ENCODE measurements around the gene HGS. TPM values are rescaled to one million over a fixed set of nuclear protein-coding genes. Genes with fewer than 3 reads are reported as not detected.

The HGS gene
- total and polyA plus RNA-seq, 2 of the 8 experiments (the other 6 are each of a cell fraction or from before 2014, with no cell fraction given) = 80.8 to 99.7 TPM

DNA sequence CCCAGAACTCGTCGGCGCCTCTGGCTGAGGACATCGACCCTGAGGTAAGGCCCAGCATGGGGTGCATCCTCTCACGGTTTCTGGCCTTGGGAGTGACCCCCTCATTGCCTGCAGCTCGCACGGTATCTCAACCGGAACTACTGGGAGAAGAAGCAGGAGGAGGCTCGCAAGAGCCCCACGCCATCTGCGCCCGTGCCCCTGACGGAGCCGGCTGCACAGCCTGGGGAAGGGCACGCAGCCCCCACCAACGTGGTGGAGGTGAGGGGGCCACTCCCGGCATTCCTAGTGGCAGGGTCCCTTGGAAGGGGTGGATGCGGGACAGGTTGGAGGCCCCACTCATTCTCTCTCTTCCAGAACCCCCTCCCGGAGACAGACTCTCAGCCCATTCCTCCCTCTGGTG is 11.0 kb downstream of the HGS start:
- Histone ChIP-seq H2BK20ac (ENCODE audit: low read length) (no peak overlapping the region), H3K9me3 (ENCODE audit: insufficient read depth in 2 of 2, low read depth in 1 of 2, low read length in 1 of 2) (no peaks in the 10 kb centered on the region), H4K20me1 (replicated peaks in 1 of 2; ENCODE audit: control insufficient read depth in 1 of 2, insufficient read depth in 2 of 2, low read length in 2 of 2) (peaks cover 3 to 9% of the 10 kb centered on the region in 2 experiments), H2BK15ac (ENCODE audit: low read length) (no peak overlapping the region), H3K4me1 (replicated peaks in 1 of 4; ENCODE audit: control insufficient read depth in 3 of 4, insufficient read depth in 4 of 4, low read length in 3 of 4) (no peaks in the 10 kb centered on the region), H3K23ac (ENCODE audit: insufficient read length) (no peak overlapping the region), H2BK120ac (replicated peaks; ENCODE audit: low read depth, low read length) (no peak overlapping the region), H2BK5ac (ENCODE audit: low read depth, low read length) (no peak overlapping the region), H3K79me1 (ENCODE audit: low read depth, low read length) (peaks cover 2% of the 10 kb centered on the region; the same call in 1 of the 2 replicates), H3K14ac (ENCODE audit: insufficient read length) (no peak overlapping the region), H2AFZ (ENCODE audit: low read length) (no peak overlapping the region), H3K27ac (ENCODE audit: low read depth, low read length) (no peak overlapping the region), H3K4me2 (ENCODE audit: insufficient read depth in 1 of 2, low read depth in 2 of 2, low read length in 2 of 2) (no peak overlapping the region), H3K36me3 (ENCODE audit: control insufficient read depth in 2 of 4, insufficient read depth in 4 of 4, low read length in 3 of 4) (peaks cover 2 to 52% (median 30%) of the 10 kb centered on the region in 4 experiments; a peak in 6 of 8 replicates), H3K27me3 (replicated peaks in 1 of 4; ENCODE audit: control insufficient read depth in 3 of 4, extremely low read depth in 1 of 4, insufficient read depth in 3 of 4, low read length in 3 of 4) (no peaks in the 10 kb centered on the region), H3K18ac (ENCODE audit: extremely low read depth, low read length) (no peak overlapping the region), H4K5ac (ENCODE audit: insufficient read length, low read depth, low read length) (no peak overlapping the region), H3K4ac (replicated peaks; ENCODE audit: insufficient read length, low read depth, low read length) (no peak overlapping the region), H4K8ac (ENCODE audit: extremely low read depth, insufficient read depth, low read length) (peak overlapping the region; percentile 46; the same call in 1 of the 2 replicates), H3K79me2 (ENCODE audit: control insufficient read depth in 1 of 2, insufficient read depth in 2 of 2, low read length in 2 of 2) (no peaks in the 10 kb centered on the region), H4K91ac (replicated peaks; ENCODE audit: insufficient read length, low read length) (no peak overlapping the region), H2AK5ac (ENCODE audit: low read depth, low read length) (no peak overlapping the region), H2BK12ac (ENCODE audit: low read depth, low read length) (no peak overlapping the region), H3K9ac (replicated peaks in 1 of 4; ENCODE audit: extremely low read depth in 1 of 4, low read depth in 3 of 4, low read length in 3 of 4) (no peak overlapping the region), H3K56ac (replicated peaks; ENCODE audit: insufficient read length, low read depth, low read length) (no peak overlapping the region), H3K23me2 (ENCODE audit: low read depth, low read length) (no peaks in the 10 kb centered on the region), H3K4me3 (ENCODE audit: extremely low read depth in 1 of 4, insufficient read depth in 2 of 4, low read depth in 3 of 4, low read length in 4 of 4) (no peak overlapping the region)
- 92% methylated on average over 18 of the region's 19 CpGs; no CpG with 5 or more reads in 1 of the 2 experiments for WGBS, 2 experiments (ENCODE audit: extremely low coverage in 1 of 2, insufficient coverage in 1 of 2, insufficient read length in 1 of 2, insufficient replicate concordance in 2 of 2, low coverage in 1 of 2, low lambda C conversion rate in 2 of 2, missing lambda C conversion rate in 1 of 2)
- ChIA-PET CTCF (ENCODE audit: partially characterized antibody) (interaction anchor here (1.1 to 2.0 kb wide), 2 partner anchors 14 to 18 kb away, joined by 3 to 5 read pairs; no protein-coding TSS in a partner anchor), POLR2A (ENCODE audit: partially characterized antibody) (interaction anchor here (0.6 to 28.4 kb wide), 6 partner anchors 12 to 27 kb away, joined by 3 to 436 read pairs (median 7); partner anchors contain the start of genes ARL16, HGS, MRPL12 and SLC25A10)
- FAIRE-seq (no peak), DNase-seq (ENCODE audit: low read depth in 1 of 2, low spot score in 2 of 2) (no peak)
- TF ChIP-seq CTBP2 (IDR thresholded peaks at IDR 0.05; ENCODE audit: borderline replicate concordance, insufficient read depth, insufficient read length, low read length) = no peak
- TF ChIP-seq EZH2 (IDR thresholded peaks at IDR 0.05; ENCODE audit: low read depth, low read length, severe bottlenecking) = no peak
- no peak for TF ChIP-seq TEAD4 (IDR thresholded peaks at IDR 0.05; ENCODE audit: low read depth, low read length)
- no peak for TF ChIP-seq ASH2L (IDR thresholded peaks at IDR 0.05; ENCODE audit: low read length)
- TF ChIP-seq, protein P1, sequence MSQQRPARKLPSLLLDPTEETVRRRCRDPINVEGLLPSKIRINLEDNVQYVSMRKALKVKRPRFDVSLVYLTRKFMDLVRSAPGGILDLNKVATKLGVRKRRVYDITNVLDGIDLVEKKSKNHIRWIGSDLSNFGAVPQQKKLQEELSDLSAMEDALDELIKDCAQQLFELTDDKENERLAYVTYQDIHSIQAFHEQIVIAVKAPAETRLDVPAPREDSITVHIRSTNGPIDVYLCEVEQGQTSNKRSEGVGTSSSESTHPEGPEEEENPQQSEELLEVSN (IDR thresholded peaks at IDR 0.05) = no peak

All from H1 (cell line).